GM18526 (cell line): ENCODE measurements around the gene PPP1R1B.

Experiments used
- POLR2A ChIP-seq: IDR thresholded peaks from 3 replicates; pipeline ENCODE4 v1.6.1; 2011; ENCODE audit not compliant: insufficient read length; ENCODE audit errors: extremely low read depth

The PPP1R1B gene

GRCh38 chr17:39673335-39674081 lies 46.8 kb downstream of the PPP1R1B start:
- no peak for TF ChIP-seq POLR2A

- TF ChIP-seq POLR2A = no peak
Measured at GRCh38 chr17:39674179-39674578, 47.4 kb downstream of the PPP1R1B start.

- TF ChIP-seq POLR2A = peak; percentile 26
Measured at GRCh38 chr17:39674702-39675389, 48.1 kb downstream of the PPP1R1B start.

GRCh38 chr17:39675390-39676082 lies 48.8 kb downstream of the PPP1R1B start:
- TF ChIP-seq POLR2A = no peak

GRCh38 chr17:39676198-39676819 lies 49.6 kb downstream of the PPP1R1B start:
- TF ChIP-seq POLR2A = no peak

GRCh38 chr17:39677072-39677471 lies 50.3 kb downstream of the PPP1R1B start:
- no peak for TF ChIP-seq POLR2A

- TF ChIP-seq POLR2A = no peak
Measured at GRCh38 chr17:39677542-39678339, 51.0 kb downstream of the PPP1R1B start.

GRCh38 chr17:39678340-39679116 lies 51.8 kb downstream of the PPP1R1B start:
- TF ChIP-seq POLR2A = no peak

- TF ChIP-seq POLR2A = no peak
Measured at GRCh38 chr17:39679521-39680192, 52.9 kb downstream of the PPP1R1B start.

- TF ChIP-seq POLR2A = no peak
Measured at GRCh38 chr17:39683295-39683939, 56.7 kb downstream of the PPP1R1B start.

GRCh38 chr17:39684369-39685192 lies 57.8 kb downstream of the PPP1R1B start:
- TF ChIP-seq POLR2A = no peak
